Measurements from ENCODE around the gene GFAP.

Gene GFAP

GRCh38 chr17:44930667-44931066 is 15.4 kb upstream of the GFAP start:
- POLR2A ChIA-PET: interaction anchor here (0.6 kb wide), 1 partner anchor 711 kb away, joined by 3 read pairs; the partner anchor contains the start of gene UBTF
- H3K27ac ChIP-seq (ENCODE audit: extremely low read depth, low read depth, low read length): no peak overlapping the region
- TF ChIP-seq ZNF518A (tag by site-specific recombination; conservative IDR thresholded peaks at IDR 0.05; ENCODE audit: low read depth) (no peak), ELK4 (IDR thresholded peaks at IDR 0.05; ENCODE audit: borderline replicate concordance, low read depth, low read length) (no peak), AEBP2 (tag by site-specific recombination; IDR thresholded peaks at IDR 0.05; ENCODE audit: borderline replicate concordance) (no peak), ZNF112 (tag by site-specific recombination; IDR thresholded peaks at IDR 0.05) (no peak), PATZ1 (tag by site-specific recombination; IDR thresholded peaks at IDR 0.05) (no peak), ZEB2 (tag by site-specific recombination; IDR thresholded peaks at IDR 0.05) (no peak), ZBTB49 (tag by site-specific recombination; IDR thresholded peaks at IDR 0.05; ENCODE audit: low read depth) (no peak), ZNF132 (tag by site-specific recombination; IDR thresholded peaks at IDR 0.05; ENCODE audit: borderline replicate concordance) (no peak), HOXC10 (CRISPR knock-in tag; IDR thresholded peaks at IDR 0.05) (no peak), ZBTB11 (tag by site-specific recombination; conservative IDR thresholded peaks at IDR 0.05; ENCODE audit: low read depth) (no peak), ZNF211 (tag by site-specific recombination; IDR thresholded peaks at IDR 0.05; ENCODE audit: low read depth) (no peak), ATF2 (tag by site-specific recombination; IDR thresholded peaks at IDR 0.05; ENCODE audit: low read depth) (no peak), ZBTB21 (tag by site-specific recombination; IDR thresholded peaks at IDR 0.05) (no peak), ZNF404 (tag by site-specific recombination; IDR thresholded peaks at IDR 0.05) (no peak), ZNF350 (tag by site-specific recombination; IDR thresholded peaks at IDR 0.05) (no peak), ZNF169 (tag by site-specific recombination; IDR thresholded peaks at IDR 0.05) (no peak)

More at GRCh38 chr17:44930667-44931066, 15.4 kb upstream of the GFAP start:
- Histone ChIP-seq H3K9me3 (ENCODE audit: control insufficient read depth, insufficient read depth, low read depth, low read length) (no peaks in the 10 kb centered on the region), H3K4me3 (ENCODE audit: low read depth, low read length) (no peak overlapping the region), H3K4me1 (ENCODE audit: control insufficient read depth, insufficient read depth, low read length) (no peaks in the 10 kb centered on the region), H3K36me3 (ENCODE audit: control insufficient read depth in 2 of 2, insufficient read depth in 1 of 2, low read length in 2 of 2) (peaks cover 70 to 100% of the 10 kb centered on the region in 2 experiments)
- CTCF ChIA-PET: interaction anchor here (0.9 to 4.9 kb wide), 4 partner anchors 10 to 169 kb away, joined by 4 to 41 read pairs (median 14); no protein-coding TSS in a partner anchor

Data from HEK293 (cell line).